ENCODE measurements around the gene CTIF. TPM values are rescaled to one million over a fixed set of nuclear protein-coding genes. Genes with fewer than 3 reads are reported as not detected.

The CTIF gene
- total RNA-seq, 1 donor from 2014 or later = 26.4 TPM

GRCh38 chr18:48609114-48609513 is 70.3 kb downstream of the CTIF start:
- no peak for DNase-seq (ENCODE audit: low spot score, unreplicated experiment)
- H3K27me3 Mint-ChIP-seq = no peaks in the 10 kb centered on the region
- no peaks in the 10 kb centered on the region for H3K36me3 Mint-ChIP-seq (ENCODE audit: insufficient read depth)
- H3K4me3 Mint-ChIP-seq (ENCODE audit: low read depth) = no peak overlapping the region
- H3K27ac Mint-ChIP-seq = no peak overlapping the region
- no peaks in the 10 kb centered on the region for H3K9me3 Mint-ChIP-seq (ENCODE audit: low read depth)
- H3K4me1 Mint-ChIP-seq (ENCODE audit: low read depth) = peaks cover 5% of the 10 kb centered on the region
- TF ChIP-seq CTCF (IDR thresholded peaks at IDR 0.05; ENCODE audit: unreplicated experiment) = no peak

- no peaks in the 10 kb centered on the region for H3K27me3 Mint-ChIP-seq
- DNase-seq (ENCODE audit: low spot score, unreplicated experiment) = no peak
- H3K4me1 Mint-ChIP-seq (ENCODE audit: low read depth) = peaks cover 5% of the 10 kb centered on the region
- H3K9me3 Mint-ChIP-seq (ENCODE audit: low read depth) = no peaks in the 10 kb centered on the region
- no peak overlapping the region for H3K27ac Mint-ChIP-seq
- no peak overlapping the region for H3K4me3 Mint-ChIP-seq (ENCODE audit: low read depth)
- no peaks in the 10 kb centered on the region for H3K36me3 Mint-ChIP-seq (ENCODE audit: insufficient read depth)
- TF ChIP-seq CTCF (IDR thresholded peaks at IDR 0.05; ENCODE audit: unreplicated experiment) = no peak
These were observed 71.3 kb downstream of the CTIF start for GRCh38 chr18:48609820-48610815.

GRCh38 chr18:48611203-48611602 is 72.4 kb downstream of the CTIF start:
- peaks cover 5% of the 10 kb centered on the region for H3K4me1 Mint-ChIP-seq (ENCODE audit: low read depth)
- H3K4me3 Mint-ChIP-seq (ENCODE audit: low read depth) = no peak overlapping the region
- no peak for TF ChIP-seq CTCF (IDR thresholded peaks at IDR 0.05; ENCODE audit: unreplicated experiment)
- H3K27me3 Mint-ChIP-seq = no peaks in the 10 kb centered on the region
- H3K9me3 Mint-ChIP-seq (ENCODE audit: low read depth) = no peaks in the 10 kb centered on the region
- no peaks in the 10 kb centered on the region for H3K36me3 Mint-ChIP-seq (ENCODE audit: insufficient read depth)
- H3K27ac Mint-ChIP-seq = no peak overlapping the region
- DNase-seq (ENCODE audit: low spot score, unreplicated experiment) = no peak

GRCh38 chr18:48611785-48612480 is 73.1 kb downstream of the CTIF start:
- H3K4me3 Mint-ChIP-seq (ENCODE audit: low read depth) = no peak overlapping the region
- H3K9me3 Mint-ChIP-seq (ENCODE audit: low read depth) = no peaks in the 10 kb centered on the region
- TF ChIP-seq CTCF (IDR thresholded peaks at IDR 0.05; ENCODE audit: unreplicated experiment) = no peak
- H3K36me3 Mint-ChIP-seq (ENCODE audit: insufficient read depth) = no peaks in the 10 kb centered on the region
- peaks cover 4% of the 10 kb centered on the region for H3K4me1 Mint-ChIP-seq (ENCODE audit: low read depth)
- DNase-seq (ENCODE audit: low spot score, unreplicated experiment) = no peak
- H3K27me3 Mint-ChIP-seq = no peaks in the 10 kb centered on the region
- no peak overlapping the region for H3K27ac Mint-ChIP-seq

GRCh38 chr18:48612511-48612910 is 73.7 kb downstream of the CTIF start:
- Mint-ChIP-seq H3K36me3 (ENCODE audit: insufficient read depth) (no peaks in the 10 kb centered on the region), H3K9me3 (ENCODE audit: low read depth) (no peaks in the 10 kb centered on the region), H3K27me3 (no peaks in the 10 kb centered on the region), H3K4me1 (ENCODE audit: low read depth) (peaks cover 4% of the 10 kb centered on the region), H3K27ac (no peak overlapping the region), H3K4me3 (ENCODE audit: low read depth) (no peak overlapping the region)
- no peak for DNase-seq (ENCODE audit: low spot score, unreplicated experiment)
- no peak for TF ChIP-seq CTCF (IDR thresholded peaks at IDR 0.05; ENCODE audit: unreplicated experiment)
